SU-DHL-6 (cell line): Measurements from ENCODE around the gene CTDP1.

ENCODE experiments used
- CTCF ChIP-seq: fragments of 200-600 bp; sonication (generic); IDR thresholded peaks from one replicate; pipeline ENCODE4 v1.5.1; 2017; ENCODE audit warnings: antibody characterized with exemption, mild to moderate bottlenecking, low read length, moderate library complexity; ENCODE audit not compliant: insufficient read depth, poor library complexity, severe bottlenecking
- EZH2phosphoT487 ChIP-seq: fragments of 200-600 bp; sonication (generic), shearing (Covaris generic); conservative IDR thresholded peaks from 2 replicates; pipeline ENCODE4 v1.6.1; 2018; ENCODE audit warnings: mild to moderate bottlenecking, antibody characterized with exemption, low read length, moderate library complexity, mixed read lengths

GRCh38 chr18:79717555-79718074 lies 38.0 kb downstream of the CTDP1 start:
- TF ChIP-seq CTCF: no peak
- TF ChIP-seq EZH2phosphoT487: no peak
